Astrocyte (in vitro differentiated cells and primary cell): ENCODE results near the gene RBM25. TPM values are rescaled to one million over a fixed set of nuclear protein-coding genes. Genes with fewer than 3 reads are reported as not detected.

Experiments used
- DNase-seq: peaks from one replicate; pipeline ENCODE4 v3.0.0-alpha.2; 2010; ENCODE audit warnings: low read depth
- FAIRE-seq: peaks from 2 replicates; lab custom pipeline; 2011; peaks lifted over from hg19 to GRCh38; lab: Jason Lieb, UNC
- H2AFZ ChIP-seq: 2 replicates; pipeline ENCODE4 v1.6.0; 2012; ENCODE audit warnings: low read depth, low read length, inconsistent platforms
- H3K27ac ChIP-seq: 2 replicates; pipeline ENCODE4 v1.5.1; 2011; ENCODE audit warnings: low read depth, low read length, inconsistent platforms
- H3K27me3 ChIP-seq: 2 replicates; pipeline ENCODE4 v1.6.0; 2011; ENCODE audit warnings: low read length, inconsistent platforms; ENCODE audit not compliant: insufficient read depth
- H3K36me3 ChIP-seq: 2 replicates; pipeline ENCODE4 v1.5.1; 2011; ENCODE audit warnings: low read length, inconsistent platforms; ENCODE audit not compliant: insufficient read depth
- H3K4me1 ChIP-seq: 2 replicates; pipeline ENCODE4 v1.5.1; 2011; ENCODE audit warnings: low read length, inconsistent platforms; ENCODE audit not compliant: insufficient read depth
- H3K4me2 ChIP-seq: 2 replicates; pipeline ENCODE4 v1.6.0; 2012; ENCODE audit warnings: low read length, inconsistent platforms
- H3K4me3 ChIP-seq: 2 replicates; pipeline ENCODE4 v1.5.1; 2011; ENCODE audit warnings: low read depth, mild to moderate bottlenecking, low read length, inconsistent platforms; ENCODE audit not compliant: insufficient read depth
- H3K79me2 ChIP-seq: 2 replicates; pipeline ENCODE4 v1.6.0; 2012; ENCODE audit warnings: mild to moderate bottlenecking, low read length, inconsistent platforms; ENCODE audit not compliant: insufficient read depth
- H3K9ac ChIP-seq: 2 replicates; pipeline ENCODE4 v1.6.0; 2012; ENCODE audit warnings: mild to moderate bottlenecking, low read length, inconsistent platforms
- H3K9me3 ChIP-seq: 2 replicates; pipeline ENCODE4 v1.5.1; 2012; ENCODE audit warnings: low read depth, mild to moderate bottlenecking, low read length, inconsistent platforms; ENCODE audit not compliant: insufficient read depth
- H4K20me1 ChIP-seq: 2 replicates; pipeline ENCODE4 v1.6.0; 2012; ENCODE audit warnings: low read length, inconsistent platforms; ENCODE audit not compliant: insufficient read depth
- H3K27ac Mint-ChIP-seq: one replicate; pipeline ENCODE4 v1.8.0; 2021; ENCODE audit warnings: mild to moderate bottlenecking, mixed read lengths; ENCODE audit not compliant: unreplicated experiment
- H3K27me3 Mint-ChIP-seq: one replicate; pipeline ENCODE4 v1.8.0; 2021; ENCODE audit warnings: low read depth, mixed read lengths; ENCODE audit not compliant: unreplicated experiment
- H3K36me3 Mint-ChIP-seq: one replicate; pipeline ENCODE4 v1.8.0; 2021; ENCODE audit warnings: low read depth, mixed read lengths; ENCODE audit not compliant: unreplicated experiment
- H3K4me1 Mint-ChIP-seq: one replicate; pipeline ENCODE4 v1.8.0; 2021; ENCODE audit warnings: low read depth, mixed read lengths; ENCODE audit not compliant: unreplicated experiment
- H3K4me3 Mint-ChIP-seq: one replicate; pipeline ENCODE4 v1.8.0; 2021; ENCODE audit warnings: mild to moderate bottlenecking, moderate library complexity, mixed read lengths; ENCODE audit not compliant: unreplicated experiment
- H3K9me3 Mint-ChIP-seq: one replicate; pipeline ENCODE4 v1.8.0; 2021; ENCODE audit warnings: mild to moderate bottlenecking, mixed read lengths; ENCODE audit not compliant: unreplicated experiment
- EZH2 ChIP-seq: IDR thresholded peaks from 2 replicates; pipeline ENCODE4 v1.6.1; 2012; ENCODE audit warnings: mild to moderate bottlenecking, low read length, inconsistent platforms; ENCODE audit not compliant: insufficient read depth
- total RNA-seq: library from RNA; stranded (reverse); gene quantifications from 2 replicates; pipeline ENCODE4 v1.2.1, GENCODE V29; 2021
- TF ChIP-seq, protein P1 (sequence below): IDR thresholded peaks from 2 replicates; pipeline ENCODE4 v1.5.1; 2011; ENCODE audit warnings: low read depth, mild to moderate bottlenecking, inconsistent platforms, low read length, moderate library complexity; ENCODE audit not compliant: insufficient read depth

RBM25 gene
- total RNA-seq, 1 donor from 2014 or later: 101 TPM

DNA sequence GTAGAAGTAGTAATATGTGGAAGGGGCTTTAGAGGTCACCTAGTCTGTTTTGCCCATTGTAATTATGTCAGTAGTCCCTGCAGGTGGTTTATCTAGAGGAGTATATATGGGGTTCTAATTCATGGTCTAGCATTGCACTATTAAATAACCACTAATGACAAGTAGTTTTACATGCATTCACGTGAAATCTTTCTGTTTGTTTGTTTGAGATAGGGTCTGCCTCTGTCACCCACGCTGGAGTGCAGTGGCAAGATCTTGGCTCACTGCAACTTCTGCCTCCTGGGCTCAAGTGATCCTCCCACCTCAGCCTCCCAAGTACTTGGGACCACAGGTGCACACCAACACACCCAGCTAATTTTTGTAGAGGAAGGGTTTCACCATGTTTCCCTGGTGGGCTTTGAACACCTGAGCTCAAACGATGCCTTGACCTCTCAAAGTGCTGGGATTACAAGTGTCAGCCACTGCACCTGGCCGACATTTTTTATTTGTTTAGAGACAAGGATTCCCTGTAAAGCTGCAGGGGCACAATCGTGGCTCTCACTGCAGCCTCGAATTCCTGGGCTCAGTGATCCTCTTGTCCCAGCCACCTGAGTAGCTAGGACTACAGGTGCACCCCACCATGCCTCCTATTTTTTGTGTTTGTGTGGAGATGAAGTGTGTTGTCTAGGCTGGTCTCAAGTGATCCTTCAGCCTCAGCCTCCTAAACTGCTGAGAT is 66.0 kb downstream of the RBM25 start:
- peaks cover 11% of the 10 kb centered on the region for H4K20me1 ChIP-seq
- Mint-ChIP-seq H3K27ac (no peak overlapping the region), H3K4me3 (no peak overlapping the region), H3K36me3 (peaks cover 17% of the 10 kb centered on the region), H3K9me3 (no peaks in the 10 kb centered on the region), H3K27me3 (no peaks in the 10 kb centered on the region), H3K4me1 (no peaks in the 10 kb centered on the region)
- peaks cover 50% of the 10 kb centered on the region for H3K36me3 ChIP-seq
- TF ChIP-seq, protein P1, sequence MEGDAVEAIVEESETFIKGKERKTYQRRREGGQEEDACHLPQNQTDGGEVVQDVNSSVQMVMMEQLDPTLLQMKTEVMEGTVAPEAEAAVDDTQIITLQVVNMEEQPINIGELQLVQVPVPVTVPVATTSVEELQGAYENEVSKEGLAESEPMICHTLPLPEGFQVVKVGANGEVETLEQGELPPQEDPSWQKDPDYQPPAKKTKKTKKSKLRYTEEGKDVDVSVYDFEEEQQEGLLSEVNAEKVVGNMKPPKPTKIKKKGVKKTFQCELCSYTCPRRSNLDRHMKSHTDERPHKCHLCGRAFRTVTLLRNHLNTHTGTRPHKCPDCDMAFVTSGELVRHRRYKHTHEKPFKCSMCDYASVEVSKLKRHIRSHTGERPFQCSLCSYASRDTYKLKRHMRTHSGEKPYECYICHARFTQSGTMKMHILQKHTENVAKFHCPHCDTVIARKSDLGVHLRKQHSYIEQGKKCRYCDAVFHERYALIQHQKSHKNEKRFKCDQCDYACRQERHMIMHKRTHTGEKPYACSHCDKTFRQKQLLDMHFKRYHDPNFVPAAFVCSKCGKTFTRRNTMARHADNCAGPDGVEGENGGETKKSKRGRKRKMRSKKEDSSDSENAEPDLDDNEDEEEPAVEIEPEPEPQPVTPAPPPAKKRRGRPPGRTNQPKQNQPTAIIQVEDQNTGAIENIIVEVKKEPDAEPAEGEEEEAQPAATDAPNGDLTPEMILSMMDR: no peak
- TF ChIP-seq EZH2: no peak
- no peak overlapping the region for H3K9ac ChIP-seq
- no peaks in the 10 kb centered on the region for H3K4me1 ChIP-seq
- no peak overlapping the region for H2AFZ ChIP-seq
- H3K79me2 ChIP-seq: no peaks in the 10 kb centered on the region
- H3K4me3 ChIP-seq: no peak overlapping the region
- no peaks in the 10 kb centered on the region for H3K27me3 ChIP-seq
- no peak overlapping the region for H3K4me2 ChIP-seq
- DNase-seq (no peak), FAIRE-seq (no peak)
- no peaks in the 10 kb centered on the region for H3K9me3 ChIP-seq
- no peak overlapping the region for H3K27ac ChIP-seq

DNA sequence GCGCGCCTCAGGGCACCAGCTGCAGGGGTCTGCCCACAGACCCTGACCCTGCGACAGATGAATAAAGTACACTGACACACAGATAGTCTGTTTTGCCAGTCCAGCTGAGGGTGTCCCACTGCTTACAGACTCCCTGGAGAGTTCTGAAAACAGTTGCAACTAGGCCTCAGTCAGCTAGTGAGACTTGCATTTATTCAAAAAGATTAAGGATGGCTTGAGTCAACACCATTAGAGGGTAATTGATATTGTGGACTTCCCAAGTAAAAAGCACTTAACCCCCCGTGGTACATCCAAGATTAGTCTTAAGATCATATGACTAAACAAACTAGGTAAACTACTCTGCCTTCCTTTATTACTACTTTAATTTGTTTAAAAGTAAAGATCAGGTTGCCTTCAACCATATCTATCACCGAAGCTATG is 66.8 kb downstream of the RBM25 start:
- no peaks in the 10 kb centered on the region for H3K27me3 Mint-ChIP-seq
- peaks cover 42% of the 10 kb centered on the region for H3K36me3 ChIP-seq
- H3K27ac ChIP-seq: no peak overlapping the region
- no peak overlapping the region for H3K4me2 ChIP-seq
- DNase-seq (no peak), FAIRE-seq (no peak)
- no peak overlapping the region for H3K27ac Mint-ChIP-seq
- H3K36me3 Mint-ChIP-seq: peaks cover 17% of the 10 kb centered on the region
- no peak overlapping the region for H2AFZ ChIP-seq
- H3K4me1 Mint-ChIP-seq: no peaks in the 10 kb centered on the region
- TF ChIP-seq, protein P1: no peak
- TF ChIP-seq EZH2: no peak
- H3K9me3 Mint-ChIP-seq: no peaks in the 10 kb centered on the region
- no peaks in the 10 kb centered on the region for H3K27me3 ChIP-seq
- no peak overlapping the region for H3K4me3 Mint-ChIP-seq
- H3K4me1 ChIP-seq: no peaks in the 10 kb centered on the region
- no peak overlapping the region for H3K4me3 ChIP-seq
- peaks cover 11% of the 10 kb centered on the region for H4K20me1 ChIP-seq
- H3K9ac ChIP-seq: no peak overlapping the region
- H3K9me3 ChIP-seq: no peaks in the 10 kb centered on the region
- H3K79me2 ChIP-seq: no peaks in the 10 kb centered on the region

DNA sequence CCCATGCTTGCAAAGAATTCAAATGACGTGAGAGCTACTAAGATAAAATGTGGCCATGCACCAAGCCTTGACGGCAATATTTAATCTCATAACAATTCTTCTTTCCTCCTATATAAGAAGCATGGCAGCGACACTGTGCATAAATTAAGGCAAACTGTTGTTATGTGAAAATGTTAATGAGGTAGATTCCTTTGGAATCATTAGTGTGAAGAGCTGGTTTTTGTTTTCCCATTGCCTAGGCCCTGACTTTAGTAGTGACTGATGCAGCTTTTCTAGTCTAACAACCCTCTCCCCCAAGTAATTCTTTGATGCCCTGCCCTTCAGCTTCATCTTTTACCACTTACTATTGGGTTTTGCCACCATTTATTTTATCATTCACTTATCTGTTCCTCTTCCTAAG is 67.4 kb downstream of the RBM25 start:
- H3K4me1 Mint-ChIP-seq: no peaks in the 10 kb centered on the region
- H3K4me3 Mint-ChIP-seq: no peak overlapping the region
- H3K27me3 Mint-ChIP-seq: no peaks in the 10 kb centered on the region
- Histone ChIP-seq H4K20me1 (peaks cover 11% of the 10 kb centered on the region), H3K9me3 (no peaks in the 10 kb centered on the region), H3K27me3 (no peaks in the 10 kb centered on the region), H3K4me2 (no peak overlapping the region), H3K27ac (no peak overlapping the region), H2AFZ (no peak overlapping the region), H3K9ac (no peak overlapping the region), H3K79me2 (no peaks in the 10 kb centered on the region), H3K4me1 (no peaks in the 10 kb centered on the region), H3K4me3 (no peak overlapping the region), H3K36me3 (peaks cover 38% of the 10 kb centered on the region)
- H3K9me3 Mint-ChIP-seq: no peaks in the 10 kb centered on the region
- no peak for TF ChIP-seq EZH2
- TF ChIP-seq, protein P1: no peak
- no peak for FAIRE-seq
- peaks cover 17% of the 10 kb centered on the region for H3K36me3 Mint-ChIP-seq
- no peak for DNase-seq
- H3K27ac Mint-ChIP-seq: no peak overlapping the region
